Activated naive CD8-positive, alpha-beta T cell (primary cell): ENCODE results near the gene MYO7A.
"Not testable (repeated sequence)": the region's sequence is repeated elsewhere in the genome, so short reads cannot be mapped to it uniquely, and the experiment has no call there.

Experiments used
- H3K27ac Mint-ChIP-seq: one replicate; pipeline ENCODE4 v1.8.0; 2021; ENCODE audit warnings: mixed read lengths
- H3K27me3 Mint-ChIP-seq: one replicate; pipeline ENCODE4 v1.8.0; 2021; ENCODE audit warnings: mixed read lengths
- H3K36me3 Mint-ChIP-seq: one replicate; pipeline ENCODE4 v1.8.0; 2021; ENCODE audit warnings: mixed read lengths
- H3K4me1 Mint-ChIP-seq: one replicate; pipeline ENCODE4 v1.8.0; 2021; ENCODE audit warnings: low read depth, mixed read lengths
- H3K4me3 Mint-ChIP-seq: one replicate; pipeline ENCODE4 v1.8.0; 2021; ENCODE audit warnings: mild to moderate bottlenecking, mixed read lengths
- H3K9me3 Mint-ChIP-seq: one replicate; pipeline ENCODE4 v1.8.0; 2021; ENCODE audit warnings: low read depth, mixed read lengths

Gene MYO7A

DNA sequence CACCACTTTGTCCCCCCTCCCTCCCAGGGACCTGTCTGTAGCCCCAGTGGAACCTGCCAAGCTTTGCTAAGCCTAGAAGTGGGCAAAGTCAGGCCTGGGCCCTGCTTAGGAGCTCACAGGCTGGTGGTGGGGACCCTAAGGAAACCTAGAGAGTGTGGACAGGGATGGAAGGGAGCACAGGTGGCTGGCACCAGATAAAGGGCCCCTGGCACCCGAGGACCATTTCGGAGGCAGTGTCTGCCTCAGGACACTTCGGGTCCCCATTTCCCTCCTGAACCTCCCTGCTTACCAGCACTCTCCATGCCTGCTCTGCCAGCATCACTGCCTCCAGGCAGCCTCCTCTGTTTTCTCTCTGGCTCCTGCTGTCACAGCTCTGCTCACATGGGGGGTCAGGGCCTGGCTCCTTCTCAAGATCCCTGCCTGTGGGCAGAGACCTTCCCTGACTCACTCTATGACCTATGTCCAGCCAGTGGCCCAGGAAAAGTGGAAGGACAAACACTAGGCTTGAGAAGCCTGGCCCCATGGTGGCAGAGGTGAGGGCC lies 39.0 kb upstream of the MYO7A start:
- no peaks in the 10 kb centered on the region for H3K27me3 Mint-ChIP-seq
- H3K36me3 Mint-ChIP-seq: no peaks in the 10 kb centered on the region
- no peak overlapping the region for H3K27ac Mint-ChIP-seq
- H3K4me3 Mint-ChIP-seq: no peak overlapping the region
- peaks cover 3% of the 10 kb centered on the region for H3K4me1 Mint-ChIP-seq
- no peaks in the 10 kb centered on the region for H3K9me3 Mint-ChIP-seq

DNA sequence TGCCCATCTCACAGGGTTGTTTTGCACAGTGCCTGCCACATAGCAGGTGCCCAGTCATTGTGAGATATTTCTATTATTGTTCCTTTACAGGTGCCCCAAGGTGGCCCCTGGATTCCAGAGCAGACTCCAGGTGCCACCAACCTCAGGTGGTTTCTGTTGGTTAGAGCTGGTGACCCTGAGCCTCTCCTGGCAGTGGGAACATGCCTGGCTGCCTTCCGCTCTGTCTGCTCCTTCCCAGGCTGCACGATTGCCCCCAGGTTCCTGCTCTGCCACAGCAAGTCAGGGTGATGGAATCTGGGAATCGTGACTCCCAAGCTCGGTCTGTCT lies 38.0 kb upstream of the MYO7A start:
- Mint-ChIP-seq H3K27me3 (no peaks in the 10 kb centered on the region), H3K4me1 (peaks cover 3% of the 10 kb centered on the region), H3K36me3 (no peaks in the 10 kb centered on the region), H3K4me3 (no peak overlapping the region), H3K27ac (no peak overlapping the region), H3K9me3 (no peaks in the 10 kb centered on the region)

DNA sequence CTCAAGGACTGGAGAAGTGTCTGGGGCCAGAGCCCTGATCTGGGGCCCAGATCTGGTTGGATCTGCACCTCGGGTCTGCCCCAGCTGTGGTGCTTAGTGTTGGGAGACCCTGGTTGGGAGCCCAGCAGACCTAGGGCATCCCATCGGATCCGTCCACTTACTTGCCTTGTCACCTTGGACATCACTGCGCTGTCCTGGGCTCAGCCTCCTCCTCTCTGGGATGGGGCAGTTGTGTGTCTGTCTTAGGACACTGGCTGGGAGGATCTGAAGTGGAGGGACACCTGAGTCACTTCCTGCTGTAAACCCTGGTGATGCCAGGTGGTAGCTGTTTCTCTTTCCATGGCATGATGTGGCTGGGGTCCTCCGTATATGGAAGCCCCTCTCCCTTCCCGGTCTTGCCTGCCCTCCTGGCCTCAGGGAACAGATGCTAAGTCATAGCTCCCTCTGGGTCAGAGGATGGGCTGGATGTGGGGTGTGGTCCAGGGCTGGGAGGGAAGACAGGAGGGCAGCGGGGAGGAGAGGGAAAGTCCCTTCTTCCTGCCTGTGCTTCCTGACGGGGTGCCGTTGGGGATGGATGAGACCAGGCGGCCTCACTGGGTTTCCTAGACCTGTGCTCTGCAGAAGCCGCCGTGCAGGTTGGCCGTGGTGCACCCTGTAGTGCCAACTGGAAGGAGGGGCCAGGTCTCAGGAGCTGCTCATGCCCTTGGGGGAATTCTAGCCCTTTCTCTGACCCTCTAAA lies 37.5 kb upstream of the MYO7A start:
- H3K4me1 Mint-ChIP-seq: peaks cover 3% of the 10 kb centered on the region
- no peak overlapping the region for H3K4me3 Mint-ChIP-seq
- no peaks in the 10 kb centered on the region for H3K27me3 Mint-ChIP-seq
- H3K36me3 Mint-ChIP-seq: no peaks in the 10 kb centered on the region
- H3K27ac Mint-ChIP-seq: no peak overlapping the region
- no peaks in the 10 kb centered on the region for H3K9me3 Mint-ChIP-seq

DNA sequence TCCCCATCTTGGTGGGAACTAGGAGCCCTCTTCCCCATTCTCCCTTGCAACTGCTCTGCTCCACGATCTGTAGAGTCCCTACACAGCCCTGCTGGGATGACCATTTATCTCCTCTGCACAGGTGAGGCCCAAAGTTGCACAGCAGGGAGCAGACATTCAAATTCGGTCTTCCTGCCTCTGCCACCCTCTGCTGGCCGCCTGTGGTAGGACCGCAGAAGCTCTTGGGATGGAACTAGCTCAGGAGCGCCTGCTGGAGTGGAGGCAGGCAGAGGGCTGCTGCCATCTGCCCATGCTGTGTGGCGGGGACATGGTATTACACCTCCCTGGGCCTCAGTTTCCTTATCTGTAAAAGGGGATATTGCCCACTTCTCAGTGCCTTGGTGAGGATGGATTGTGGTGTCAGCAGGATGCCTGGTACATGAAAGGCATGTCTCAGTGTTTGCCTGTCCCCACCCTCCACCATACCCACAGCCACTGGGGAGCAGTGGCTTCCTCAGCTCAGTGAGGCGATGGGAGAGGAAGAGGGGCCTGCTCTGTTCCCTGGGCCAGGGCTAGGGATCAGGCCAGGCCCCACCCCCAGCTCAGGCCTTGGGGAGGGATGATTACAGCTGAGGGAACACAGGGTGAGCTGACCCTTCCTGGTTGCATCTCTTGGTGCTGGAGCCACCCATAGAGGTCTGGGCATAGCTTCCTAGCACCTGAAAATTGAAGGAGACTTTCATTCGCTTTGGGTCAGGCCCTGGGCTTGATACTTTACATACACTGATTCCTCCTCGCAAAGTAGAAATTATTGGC lies 36.7 kb upstream of the MYO7A start:
- H3K27ac Mint-ChIP-seq: no peak overlapping the region
- H3K27me3 Mint-ChIP-seq: no peaks in the 10 kb centered on the region
- H3K9me3 Mint-ChIP-seq: no peaks in the 10 kb centered on the region

DNA sequence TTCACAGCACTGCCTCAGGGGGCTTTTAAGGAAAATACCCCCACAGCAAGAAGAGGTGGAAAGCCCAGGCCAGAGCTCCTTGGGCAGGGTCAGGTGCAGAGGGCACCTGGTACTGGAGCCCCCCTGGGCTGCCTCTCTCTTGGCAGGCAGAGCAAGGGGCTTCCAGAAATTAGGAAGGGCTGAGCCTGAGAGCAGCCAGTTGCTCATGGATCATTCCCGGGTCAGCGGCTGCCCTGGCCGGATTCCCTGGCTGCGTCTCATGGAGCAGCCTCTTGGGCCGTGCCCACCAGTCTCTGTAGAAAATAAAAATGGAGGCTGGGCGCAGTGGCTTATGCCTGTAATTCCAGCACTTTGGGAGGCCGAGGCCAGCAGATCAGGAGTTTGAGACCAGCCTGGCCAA lies 35.7 kb upstream of the MYO7A start:
- no peak overlapping the region for H3K4me3 Mint-ChIP-seq

More for the DNA sequence above, 36.7 kb upstream of the MYO7A start:
- no peak overlapping the region for H3K4me3 Mint-ChIP-seq
- peaks cover 3% of the 10 kb centered on the region for H3K4me1 Mint-ChIP-seq
- H3K36me3 Mint-ChIP-seq: no peaks in the 10 kb centered on the region

DNA sequence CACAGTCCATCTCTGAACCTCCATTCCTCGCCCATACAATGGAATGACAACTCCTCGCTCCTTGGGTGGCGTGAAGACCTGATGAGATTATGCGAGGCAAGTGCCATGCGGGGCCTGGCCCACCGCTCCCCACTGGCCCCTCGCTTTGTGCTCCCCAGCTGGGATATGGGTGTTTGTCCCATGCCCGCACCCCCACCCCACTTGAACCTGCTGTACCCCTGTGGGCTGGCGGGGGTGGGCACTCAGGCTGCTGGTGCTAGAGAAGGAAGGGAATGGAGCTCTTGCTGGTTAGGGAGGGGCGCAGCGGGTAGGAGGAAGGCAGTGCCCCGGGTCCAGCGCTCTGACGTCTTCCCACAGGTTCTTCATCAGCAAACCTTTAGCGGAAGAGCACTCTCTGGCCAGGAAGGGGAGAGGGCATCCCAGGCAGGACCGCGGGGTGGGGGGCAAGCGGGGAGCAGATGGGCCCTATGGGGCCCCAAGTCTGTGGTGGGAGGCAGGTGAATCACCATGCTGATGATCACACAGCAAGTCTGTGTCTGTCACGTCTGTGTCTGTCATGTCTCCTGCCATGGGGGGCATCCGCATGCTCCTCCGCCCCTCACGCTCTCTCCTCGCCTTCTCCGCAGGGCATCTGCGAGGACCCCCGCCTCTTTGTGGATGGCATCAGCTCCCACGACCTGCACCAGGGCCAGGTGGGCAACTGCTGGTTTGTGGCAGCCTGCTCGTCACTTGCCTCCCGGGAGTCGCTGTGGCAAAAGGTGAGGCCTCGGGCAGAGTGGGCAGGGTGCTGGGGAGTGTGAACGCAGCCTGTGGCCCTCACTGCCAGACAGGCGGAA lies 34.8 kb upstream of the MYO7A start:
- Mint-ChIP-seq H3K27ac (no peak overlapping the region), H3K9me3 (no peaks in the 10 kb centered on the region), H3K4me1 (peaks cover 3% of the 10 kb centered on the region), H3K36me3 (no peaks in the 10 kb centered on the region), H3K4me3 (no peak overlapping the region), H3K27me3 (no peaks in the 10 kb centered on the region)

More for the DNA sequence above, 35.7 kb upstream of the MYO7A start:
- Mint-ChIP-seq H3K36me3 (no peaks in the 10 kb centered on the region), H3K4me1 (peaks cover 3% of the 10 kb centered on the region), H3K27ac (no peak overlapping the region), H3K27me3 (no peaks in the 10 kb centered on the region), H3K9me3 (no peaks in the 10 kb centered on the region)

DNA sequence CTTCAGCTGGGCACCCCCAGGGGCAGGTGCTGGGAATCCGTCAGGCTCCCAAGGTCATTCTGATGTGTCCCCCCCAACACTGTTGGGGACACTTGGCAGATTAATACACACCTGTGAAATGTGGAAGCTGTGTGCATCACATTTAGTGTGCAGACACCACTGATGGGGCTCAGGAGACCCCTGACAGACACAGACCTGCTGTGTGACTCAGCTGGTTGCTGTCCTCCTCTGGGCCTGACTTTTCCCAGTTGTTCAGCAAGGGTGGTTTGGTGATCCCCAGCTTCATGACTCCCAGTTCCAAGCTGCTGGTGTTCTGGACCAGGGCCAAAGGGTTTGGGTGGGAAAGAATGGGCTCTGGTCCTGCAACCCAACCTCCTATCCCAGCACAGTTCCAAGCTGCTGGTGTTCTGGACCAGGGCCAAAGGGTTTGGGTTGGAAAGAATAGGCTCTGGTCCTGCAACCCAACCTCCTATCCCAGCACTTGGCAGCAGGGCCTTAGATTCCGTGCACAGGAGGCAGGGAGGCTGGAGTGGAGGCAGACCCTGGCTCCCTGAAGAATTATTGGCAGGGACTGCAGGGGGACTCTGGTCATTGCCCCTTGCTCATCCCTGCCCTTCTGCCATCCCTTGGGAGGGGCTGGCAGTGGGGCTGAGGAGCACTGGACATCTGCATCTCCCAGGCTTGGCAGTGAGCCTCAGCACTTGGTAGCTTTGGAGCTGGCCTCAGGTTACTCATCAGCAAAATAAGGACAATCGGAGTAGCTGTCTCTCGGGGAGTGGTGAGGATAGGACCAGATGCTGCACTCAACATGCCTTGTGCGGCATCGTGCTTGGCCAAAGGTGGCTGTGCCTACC lies 33.8 kb upstream of the MYO7A start:
- Mint-ChIP-seq H3K9me3 (no peaks in the 10 kb centered on the region), H3K27me3 (no peaks in the 10 kb centered on the region), H3K36me3 (no peaks in the 10 kb centered on the region), H3K4me1 (peaks cover 3% of the 10 kb centered on the region), H3K27ac (no peak overlapping the region), H3K4me3 (no peak overlapping the region)

DNA sequence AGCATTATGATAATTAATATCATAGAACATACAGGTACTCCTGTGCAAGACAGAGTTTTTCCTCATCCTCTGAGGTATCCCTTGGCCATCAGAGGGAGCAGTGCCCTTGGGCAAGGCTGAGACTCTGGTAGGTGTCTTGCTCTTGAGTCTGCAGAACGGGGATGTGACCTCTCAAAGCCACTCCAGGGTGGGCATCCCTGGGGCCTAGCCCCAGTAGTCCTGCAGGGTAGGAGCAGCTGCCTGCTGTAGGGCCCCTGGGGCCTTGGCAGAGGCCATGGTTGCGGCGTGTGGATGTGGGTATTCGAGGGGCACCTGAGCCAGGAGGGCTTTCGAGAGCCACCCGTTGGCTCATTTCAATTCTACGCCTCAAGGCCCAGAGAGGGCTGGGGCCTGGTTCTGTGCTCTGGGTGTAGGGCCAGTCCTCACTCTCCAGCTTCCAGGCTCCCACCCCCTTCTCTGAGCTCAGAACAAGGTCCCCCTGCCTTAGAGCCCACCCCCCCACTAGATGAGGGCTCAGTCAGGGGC lies 33.1 kb upstream of the MYO7A start:
- H3K4me1 Mint-ChIP-seq: peaks cover 3% of the 10 kb centered on the region
- no peak overlapping the region for H3K27ac Mint-ChIP-seq
- H3K27me3 Mint-ChIP-seq: no peaks in the 10 kb centered on the region
- no peaks in the 10 kb centered on the region for H3K36me3 Mint-ChIP-seq
- H3K9me3 Mint-ChIP-seq: no peaks in the 10 kb centered on the region
- H3K4me3 Mint-ChIP-seq: no peak overlapping the region

DNA sequence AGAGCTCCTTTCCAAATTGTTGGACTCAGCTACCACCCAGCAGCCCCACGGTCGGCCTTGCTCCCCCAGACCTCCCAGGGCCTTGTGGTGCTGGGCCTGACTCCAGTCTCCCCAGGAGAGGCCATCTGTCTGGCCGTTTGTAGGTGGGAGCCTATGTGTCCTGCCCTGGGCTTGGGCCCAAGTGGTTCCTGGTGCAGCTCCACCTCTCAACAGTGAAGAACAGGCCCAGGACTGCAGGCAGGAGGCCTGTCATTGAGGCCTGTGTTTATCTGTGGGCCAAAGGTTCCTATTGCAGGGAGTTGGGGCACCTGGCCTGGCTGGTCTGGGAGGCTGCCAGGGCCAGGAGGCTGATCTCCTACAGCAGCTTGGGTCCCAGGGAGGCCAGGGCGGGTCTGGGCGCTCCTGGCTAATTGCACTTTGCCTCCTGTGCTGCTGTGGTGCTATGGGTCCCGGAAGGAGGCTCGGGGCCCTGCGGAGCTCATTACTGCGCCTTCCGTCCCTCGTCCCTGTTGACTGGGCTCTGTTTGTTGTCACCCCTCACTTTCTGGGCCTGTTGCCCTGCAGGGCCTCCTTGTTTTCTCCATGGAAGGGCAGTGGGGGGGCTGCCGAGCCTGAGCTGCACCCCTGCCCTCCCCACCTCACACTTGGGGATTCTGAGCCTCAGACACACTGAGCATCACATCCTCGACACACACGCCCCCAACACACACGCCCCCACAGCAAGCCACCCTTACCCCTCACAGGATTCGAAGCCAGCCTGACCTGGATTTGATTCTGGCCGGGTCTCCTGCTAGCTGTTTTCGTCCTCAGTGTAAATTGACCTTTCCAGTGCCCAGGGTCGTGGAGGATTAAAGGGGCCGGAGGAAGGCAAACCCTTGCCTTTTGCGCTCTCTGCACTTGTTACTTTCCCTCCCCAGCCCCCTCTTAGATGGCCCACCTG lies 32.2 kb upstream of the MYO7A start:
- Mint-ChIP-seq H3K27me3 (no peaks in the 10 kb centered on the region), H3K4me3 (no peak overlapping the region), H3K27ac (no peak overlapping the region), H3K9me3 (no peaks in the 10 kb centered on the region), H3K36me3 (peaks cover 2% of the 10 kb centered on the region), H3K4me1 (peaks cover 5% of the 10 kb centered on the region)

DNA sequence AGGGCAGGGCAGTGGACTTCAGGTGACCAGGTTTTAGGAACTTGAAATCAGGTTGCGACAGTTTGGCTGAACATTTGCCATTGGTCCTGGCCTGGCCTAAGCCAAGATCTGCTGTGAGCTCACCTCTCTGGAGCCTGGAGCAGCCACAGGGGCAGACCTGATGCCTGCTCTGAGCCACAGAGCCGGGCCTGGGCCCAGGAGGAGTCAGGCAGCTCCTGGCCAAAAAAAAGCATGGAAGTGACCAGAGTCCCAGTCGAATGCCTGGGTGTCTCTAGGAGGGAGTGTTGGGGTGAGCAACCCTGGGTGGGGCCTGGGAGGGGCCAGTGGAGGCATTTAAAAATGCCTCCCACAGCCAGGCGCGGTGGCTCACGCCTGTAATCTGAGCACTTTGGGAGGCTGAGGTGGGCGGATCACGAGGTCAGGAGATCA lies 31.4 kb upstream of the MYO7A start:
- H3K27me3 Mint-ChIP-seq: no peaks in the 10 kb centered on the region
- no peak overlapping the region for H3K4me3 Mint-ChIP-seq
- H3K36me3 Mint-ChIP-seq: peaks cover 5% of the 10 kb centered on the region
- H3K9me3 Mint-ChIP-seq: no peaks in the 10 kb centered on the region
- H3K4me1 Mint-ChIP-seq: peaks cover 4% of the 10 kb centered on the region
- H3K27ac Mint-ChIP-seq: no peak overlapping the region

DNA sequence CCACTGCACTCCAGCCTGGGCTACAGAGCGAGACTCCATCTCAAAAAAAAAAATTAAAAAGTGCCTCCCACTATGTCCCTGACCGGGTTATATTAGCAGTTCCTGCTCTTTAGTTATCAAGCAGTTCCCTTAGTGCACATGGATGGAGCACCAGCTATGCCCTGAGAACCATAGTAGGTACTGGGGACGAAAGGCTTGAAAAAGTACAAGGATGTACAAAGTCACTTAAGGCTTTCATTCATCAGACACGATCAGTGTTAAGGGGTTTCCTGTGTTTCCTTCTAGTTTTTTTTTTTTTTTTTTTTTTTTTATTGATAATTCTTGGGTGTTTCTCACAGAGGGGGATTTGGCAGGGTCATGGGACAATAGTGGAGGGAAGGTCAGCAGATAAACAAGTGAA lies 30.9 kb upstream of the MYO7A start:
- H3K4me3 Mint-ChIP-seq, H3K36me3 Mint-ChIP-seq, H3K27ac Mint-ChIP-seq, H3K27me3 Mint-ChIP-seq, H3K9me3 Mint-ChIP-seq, H3K4me1 Mint-ChIP-seq: not testable (repeated sequence)

DNA sequence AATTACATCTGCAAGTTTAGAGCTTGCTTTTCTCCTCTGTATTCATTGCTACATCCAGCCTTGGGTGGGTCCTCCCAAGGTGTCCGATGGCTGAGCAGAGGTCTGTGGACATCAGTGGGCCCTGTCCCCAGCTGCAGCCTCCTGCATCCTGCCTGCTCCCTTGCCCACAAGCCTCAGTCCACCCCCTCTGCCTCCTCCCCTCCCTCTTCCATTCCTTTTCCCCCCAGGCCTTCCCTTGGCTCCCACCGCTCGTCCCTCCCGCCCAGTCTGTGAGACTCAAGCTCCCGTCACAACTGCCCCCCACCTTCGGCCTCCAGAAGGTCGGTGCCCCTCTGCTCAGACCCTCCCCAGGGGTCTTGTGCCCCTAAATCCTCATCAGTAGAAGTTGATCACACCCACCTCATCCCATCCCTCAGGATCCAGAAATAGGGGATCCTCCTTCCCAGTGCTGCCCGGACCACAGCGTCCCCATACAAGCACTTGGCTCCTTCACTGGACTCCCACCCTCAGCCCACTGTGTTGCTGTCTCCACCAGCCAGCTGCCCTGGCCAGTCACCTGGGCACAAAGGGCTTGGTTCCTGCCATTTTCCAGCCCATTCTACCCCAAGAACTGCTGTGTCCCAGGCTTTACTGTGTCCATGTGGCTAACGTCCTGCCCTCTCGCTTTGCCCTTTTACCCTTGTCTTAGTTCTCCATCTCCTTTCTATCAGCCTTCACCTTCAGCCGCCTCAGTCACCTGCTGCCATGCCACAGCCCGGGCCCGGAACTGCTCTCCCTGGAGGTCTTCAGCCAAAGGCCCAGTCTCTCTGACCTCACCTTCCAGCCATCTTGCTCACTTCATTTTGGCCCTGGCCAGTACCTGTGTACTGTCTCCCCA lies 27.6 kb upstream of the MYO7A start:
- peaks cover 5% of the 10 kb centered on the region for H3K36me3 Mint-ChIP-seq
- H3K27me3 Mint-ChIP-seq: no peaks in the 10 kb centered on the region
- no peaks in the 10 kb centered on the region for H3K9me3 Mint-ChIP-seq
- H3K4me3 Mint-ChIP-seq: no peak overlapping the region
- H3K27ac Mint-ChIP-seq: no peak overlapping the region
- peaks cover 4% of the 10 kb centered on the region for H3K4me1 Mint-ChIP-seq
